ENCODE measurements around the gene C6orf52. TPM values are rescaled to one million over a fixed set of nuclear protein-coding genes. Genes with fewer than 3 reads are reported as not detected.

C6orf52 gene
- total RNA-seq, 1 donor from 2014 or later: 0.26 TPM

- no peak for DNase-seq (ENCODE audit: low read depth, low spot score)
Measured at GRCh38 chr6:10655508-10656055, 38.8 kb downstream of the C6orf52 start.

- DNase-seq (ENCODE audit: low read depth, low spot score): no peak
Measured at GRCh38 chr6:10644225-10644624, 50.2 kb downstream of the C6orf52 start.

DNA sequence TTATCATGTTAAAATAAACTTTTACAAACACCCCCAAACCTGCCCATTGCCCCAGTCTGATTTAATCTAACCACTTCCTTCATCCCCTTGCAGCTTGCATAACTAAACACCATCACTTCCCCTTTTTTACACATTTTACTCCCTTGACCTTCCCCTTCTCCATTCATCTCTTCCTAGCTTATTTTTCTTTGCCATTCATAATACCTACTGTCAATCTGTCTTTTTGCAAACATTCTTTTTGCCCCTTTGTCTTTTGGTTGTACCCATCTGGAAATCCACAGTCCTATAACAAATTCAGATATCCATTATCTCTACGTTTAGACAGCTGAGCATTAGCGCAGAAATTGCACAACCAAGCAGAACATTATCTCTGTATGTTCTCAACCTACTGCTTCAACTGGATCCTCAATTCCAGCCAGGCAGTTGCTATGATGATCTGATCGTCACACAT lies 51.2 kb downstream of the C6orf52 start:
- no peak for DNase-seq (ENCODE audit: low read depth, low spot score)

DNA sequence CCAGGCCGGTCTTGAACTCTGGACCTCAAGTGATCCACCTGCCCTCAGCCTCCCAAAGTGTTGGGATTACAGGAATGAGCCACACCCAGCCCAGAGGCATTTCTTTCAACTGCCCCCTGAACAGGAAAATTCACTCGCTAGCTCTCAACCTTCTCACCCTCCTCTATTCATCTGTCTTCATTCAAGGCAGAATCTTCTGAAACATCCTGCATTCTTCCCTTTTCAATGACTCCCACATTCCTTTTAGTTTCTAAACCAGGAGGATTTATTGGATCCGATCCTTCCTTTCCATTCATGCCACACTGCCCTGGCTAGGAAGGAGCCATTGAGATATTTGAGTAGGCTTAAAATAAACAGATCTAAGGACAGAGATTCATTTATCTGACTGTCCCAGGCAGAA lies 52.9 kb downstream of the C6orf52 start:
- no peak for DNase-seq (ENCODE audit: low read depth, low spot score)

DNA sequence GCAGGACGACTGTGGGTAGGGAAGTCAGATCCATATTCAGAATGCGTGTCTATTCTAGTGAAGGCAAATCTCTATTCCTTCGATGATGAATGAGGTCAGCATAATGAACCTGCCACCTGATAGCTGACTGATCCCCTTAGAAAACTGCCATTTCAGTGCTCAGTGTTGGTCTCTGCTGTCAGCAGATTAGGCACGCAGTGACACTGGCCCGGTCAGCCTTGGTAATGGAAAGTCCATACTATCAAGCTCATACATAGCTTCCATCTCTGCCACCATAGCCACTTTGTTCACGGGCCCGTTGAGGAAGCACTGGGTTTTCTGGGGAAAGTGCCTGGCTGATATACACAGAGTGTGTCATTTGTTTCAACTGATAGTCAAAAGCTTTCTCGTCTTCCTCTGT lies 54.0 kb downstream of the C6orf52 start:
- DNase-seq (ENCODE audit: low read depth, low spot score): no peak

GRCh38 chr6:10633216-10633615 lies 61.2 kb downstream of the C6orf52 start:
- DNase-seq (ENCODE audit: low read depth, low spot score): peak; percentile 39

DNA sequence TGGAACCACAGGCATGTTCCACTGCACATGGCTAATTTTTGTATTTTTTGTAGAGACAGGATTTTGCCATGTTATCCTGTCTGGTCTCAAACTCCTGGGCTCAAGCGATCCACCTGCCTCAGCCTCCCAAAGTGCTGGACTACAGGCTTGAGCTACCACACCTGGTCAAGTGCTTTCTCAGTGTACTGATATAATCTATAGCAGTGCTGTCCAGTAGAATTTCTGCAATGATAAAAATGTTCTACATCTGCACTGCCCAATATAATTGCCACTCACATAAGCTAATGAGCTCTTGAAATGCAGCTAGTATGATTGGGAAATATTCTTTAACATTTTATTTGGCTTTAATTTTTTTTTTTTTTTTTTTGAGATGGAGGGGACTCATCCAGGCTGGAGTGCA lies 64.2 kb downstream of the C6orf52 start:
- DNase-seq (ENCODE audit: low read depth, low spot score): no peak

- no peak for DNase-seq (ENCODE audit: low read depth, low spot score)
Measured at GRCh38 chr6:10627800-10628199, 66.6 kb downstream of the C6orf52 start.

GRCh38 chr6:10626154-10626741 lies 68.2 kb downstream of the C6orf52 start:
- no peak for DNase-seq (ENCODE audit: low read depth, low spot score)

DNA sequence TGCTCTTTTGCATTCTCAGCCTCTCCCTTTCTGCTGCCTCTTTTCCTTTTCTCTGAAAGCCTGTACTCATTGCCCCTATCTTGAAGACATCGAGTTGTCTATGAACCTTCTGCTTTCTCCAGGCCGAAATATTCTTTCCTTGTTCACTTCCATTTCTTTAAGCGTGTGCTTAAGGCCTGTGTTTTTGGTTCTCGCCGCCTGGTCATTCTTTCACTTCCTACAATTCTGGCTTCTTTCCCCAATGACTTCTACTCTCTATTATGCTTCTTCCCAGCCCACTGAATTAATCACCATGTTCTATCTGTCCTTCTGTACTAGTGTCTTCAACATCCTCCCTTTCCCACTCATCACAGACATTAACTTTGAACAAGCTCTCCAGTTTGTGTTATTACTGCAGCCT lies 69.6 kb downstream of the C6orf52 start:
- DNase-seq (ENCODE audit: low read depth, low spot score): no peak

DNA sequence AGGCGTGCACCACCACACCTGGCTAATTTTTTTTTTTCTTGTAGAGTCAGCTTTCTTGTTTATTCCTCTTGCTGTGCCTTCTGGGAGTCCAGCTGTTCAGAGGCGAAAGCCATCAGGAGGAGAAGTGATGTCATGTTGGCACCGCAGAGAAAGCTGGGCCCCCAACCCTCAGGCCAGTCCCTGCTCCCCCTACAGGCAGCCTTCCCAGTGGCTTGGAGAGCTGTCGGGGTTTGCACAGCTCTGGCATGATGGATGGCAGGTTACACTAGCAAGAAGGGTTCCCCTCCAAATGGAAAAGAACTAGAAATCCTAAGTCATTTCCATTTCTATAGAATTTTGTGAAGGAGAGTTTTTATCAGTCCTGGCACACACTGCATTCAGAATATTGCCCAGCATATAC lies 72.6 kb downstream of the C6orf52 start:
- no peak for DNase-seq (ENCODE audit: low read depth, low spot score)

Other genes with a start within 250 kb of the C6orf52 start
- gene GCNT2, start 173.3 kb downstream of the C6orf52 start, total RNA-seq: 3.1 and 14.6 TPM in 2 replicates
- 25.3 and 29.6 TPM in 2 replicates for gene PAK1IP1, start 356 bp upstream of the C6orf52 start, total RNA-seq
- 61.8 and 99.2 TPM in 2 replicates for gene TMEM14C, start 28.5 kb upstream of the C6orf52 start, total RNA-seq
- 50.9 and 83.9 TPM in 2 replicates for gene TMEM14B, start 53.2 kb upstream of the C6orf52 start, total RNA-seq
- under 0.01 TPM in 1 of 2 replicates, not detected in the other for gene MAK, start 143.9 kb upstream of the C6orf52 start, total RNA-seq
- not detected in 2 replicates for gene GCM2, start 187.4 kb upstream of the C6orf52 start, total RNA-seq
- gene SYCP2L, start 192.4 kb upstream of the C6orf52 start, total RNA-seq: not detected in 2 replicates